Stimulated activated CD4-positive, alpha-beta T cell treated with anti-CD3 and anti-CD28 coated beads, Interleukin-1b, Interleukin-23, amount 100 ng/mL, for 1 hour (primary cell): Measurements from ENCODE around the gene C14orf132.

Experiments
- DNase-seq, 2 donors: peaks; one replicate each; pipeline ENCODE4 v3.0.0-alpha.2; 2020; ENCODE audit warnings: low read depth in 2 of 2

Gene C14orf132

DNA sequence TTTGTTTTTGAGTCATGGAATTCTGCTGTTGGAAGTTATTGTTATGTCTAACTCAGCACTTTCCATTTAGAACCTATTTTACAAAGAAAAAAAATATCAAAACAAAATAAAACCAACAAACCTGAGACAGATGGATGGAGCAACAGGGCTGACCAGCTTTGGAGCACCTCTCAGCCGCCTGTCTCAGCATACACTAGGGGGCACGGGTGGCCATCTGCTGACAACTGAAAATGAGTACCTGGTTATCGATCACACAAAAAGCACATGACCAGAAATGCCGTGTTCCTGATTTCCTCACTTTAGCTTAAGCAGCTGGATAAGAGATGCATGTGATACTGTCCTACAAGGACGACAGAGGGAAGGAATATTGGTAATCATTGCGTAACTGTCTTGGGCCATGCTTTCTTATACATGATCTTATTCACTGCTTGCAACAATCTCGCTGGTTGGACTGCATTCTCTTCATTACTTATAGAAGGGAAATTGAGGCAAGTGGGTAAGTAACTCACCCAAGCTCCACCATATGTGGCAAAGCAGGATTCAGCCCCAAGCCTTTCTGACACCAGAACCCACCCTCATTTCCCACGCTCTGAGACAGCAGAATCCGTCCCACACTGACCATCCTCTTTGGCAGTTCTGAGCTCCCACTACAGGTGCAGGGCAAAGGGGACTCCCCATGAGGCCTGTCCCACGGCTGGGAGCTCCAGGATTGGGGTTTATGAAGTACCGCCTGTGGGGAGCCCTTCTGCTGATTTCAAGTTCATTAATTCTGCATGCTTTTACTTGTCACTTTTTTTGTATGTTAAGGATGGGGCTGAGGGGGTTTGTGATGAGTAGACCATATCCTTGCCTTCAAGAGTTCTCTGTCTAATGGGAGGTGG lies 43.5 kb downstream of the C14orf132 start:
- no peak for DNase-seq

DNA sequence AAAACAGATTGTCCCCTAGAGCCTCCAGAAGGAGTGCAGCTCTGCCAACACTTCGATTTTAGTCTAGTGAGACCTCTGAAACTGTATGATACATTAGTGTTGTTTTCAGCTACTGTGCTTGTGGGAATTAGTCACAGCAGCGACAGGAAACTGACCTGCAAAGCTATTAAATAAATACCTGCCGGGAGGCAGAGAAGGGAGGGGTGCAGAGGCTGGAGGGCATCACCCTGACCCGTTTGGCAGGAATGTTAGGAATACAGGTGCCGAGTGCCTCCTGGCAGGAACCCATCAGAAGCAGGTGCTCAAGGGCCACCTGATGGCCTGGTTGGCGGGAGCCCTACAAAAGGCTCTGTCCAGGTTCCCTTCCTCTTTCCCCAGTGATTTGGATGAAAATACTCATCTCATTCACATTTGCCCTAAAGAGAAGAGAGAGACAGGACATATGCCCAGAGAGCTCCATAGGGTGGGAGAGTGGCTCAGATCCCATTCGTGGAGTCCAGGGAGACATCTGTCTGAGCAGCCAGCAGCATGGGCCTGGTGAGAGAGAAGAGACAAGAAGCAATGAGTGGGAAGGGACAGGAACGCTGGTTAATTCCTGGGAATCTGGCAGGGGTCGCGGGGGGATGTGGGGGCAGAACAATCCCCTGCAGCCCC lies 44.6 kb downstream of the C14orf132 start:
- no peak for DNase-seq

DNA sequence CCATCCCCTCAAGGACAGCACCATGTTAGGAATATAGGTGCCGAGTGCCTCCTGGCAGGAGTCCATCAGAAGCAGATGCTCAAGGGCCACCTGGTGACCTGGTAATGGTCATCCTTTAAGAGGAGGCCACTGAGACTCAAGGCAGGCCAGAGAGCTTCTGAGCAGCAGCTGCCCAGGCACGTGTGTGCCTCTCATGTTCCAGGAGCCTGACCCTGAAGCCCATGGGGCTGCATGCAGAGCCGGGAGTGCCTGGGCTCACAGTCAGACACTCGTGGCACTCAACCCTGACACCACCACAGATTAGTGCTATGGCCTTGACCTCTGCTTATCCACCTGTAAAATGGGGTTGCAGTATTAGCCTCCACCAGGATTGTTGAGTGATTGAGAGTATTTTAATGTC lies 45.6 kb downstream of the C14orf132 start:
- DNase-seq: no peak

DNA sequence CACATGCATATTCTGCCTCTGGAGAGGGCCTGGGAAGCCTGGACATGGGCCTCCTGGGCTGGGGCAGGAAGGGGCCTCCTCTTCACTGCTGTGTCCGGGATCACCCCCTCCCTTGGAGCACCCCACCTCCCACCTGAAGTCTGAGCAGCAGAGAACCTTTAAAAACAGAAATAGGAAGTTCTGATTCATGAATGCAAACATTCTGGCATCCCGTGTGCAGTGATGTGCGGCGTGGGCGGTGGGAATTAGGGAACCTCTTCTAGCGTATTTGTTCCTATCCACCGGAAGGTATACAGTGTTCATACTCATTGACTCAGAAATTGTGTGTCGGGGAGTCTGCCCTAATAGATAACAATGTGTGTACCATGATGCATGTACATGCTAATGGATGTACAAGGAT lies 46.2 kb downstream of the C14orf132 start:
- no peak for DNase-seq

DNA sequence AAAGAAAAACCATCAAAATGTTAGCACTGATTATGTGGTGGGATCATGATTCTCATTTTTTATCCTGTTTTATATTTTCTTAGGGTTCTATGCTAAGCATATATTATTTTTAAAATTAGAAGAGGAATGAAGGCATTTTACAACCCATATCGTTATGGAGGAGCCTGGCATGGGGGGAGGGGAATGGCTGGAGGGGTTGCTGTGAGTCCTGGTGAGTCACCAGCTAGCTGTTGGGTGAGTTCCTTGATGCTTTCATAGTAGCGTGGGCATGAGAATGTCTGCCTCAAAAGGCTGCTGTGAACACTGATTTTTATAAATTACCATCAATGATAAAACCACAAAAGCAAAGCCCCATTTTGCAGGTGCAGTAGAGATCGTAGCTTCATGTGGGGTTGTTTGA lies 46.9 kb downstream of the C14orf132 start:
- DNase-seq: no peak

DNA sequence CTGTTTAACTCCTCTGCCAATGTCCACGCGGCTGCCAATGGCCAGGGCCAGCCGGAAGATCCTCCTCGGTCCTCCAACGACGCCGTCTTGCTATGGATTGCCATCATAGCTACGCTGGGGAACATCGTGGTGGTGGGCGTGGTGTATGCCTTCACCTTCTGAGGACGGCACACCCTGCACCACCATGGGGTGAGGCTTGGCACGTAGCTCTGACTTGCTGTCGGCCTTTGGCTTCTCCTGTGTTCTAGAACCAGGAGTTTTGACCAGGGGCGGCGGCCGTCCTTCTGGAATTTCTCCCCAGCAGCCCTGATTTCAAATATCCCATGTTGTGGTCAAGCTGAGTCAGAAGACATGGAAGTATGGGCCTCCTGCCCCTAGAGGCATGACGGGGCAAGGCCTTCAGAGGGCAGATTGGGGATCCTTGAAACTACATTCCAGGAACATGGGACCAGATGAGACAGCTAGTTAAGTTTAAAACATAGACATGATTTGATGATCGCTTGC lies 47.5 kb downstream of the C14orf132 start:
- no peak for DNase-seq

DNA sequence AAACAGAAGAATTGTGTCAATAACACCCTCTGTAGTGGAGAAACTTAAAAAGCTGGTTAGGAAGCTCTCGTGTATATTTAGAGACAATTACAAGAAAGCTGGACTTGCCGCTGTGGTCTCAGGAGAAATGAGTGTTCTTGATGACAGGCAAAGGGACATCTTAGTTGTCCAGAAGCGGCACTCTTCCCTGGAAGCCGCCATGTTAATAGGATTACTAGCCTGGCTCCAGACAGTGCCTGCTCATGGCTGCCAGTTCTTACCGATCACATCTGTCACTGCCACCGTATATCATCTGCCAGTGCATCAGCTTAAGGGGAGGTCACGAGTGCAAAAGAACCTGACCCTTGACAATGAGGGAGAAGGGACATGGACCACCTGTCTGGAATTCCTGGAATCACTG lies 48.9 kb downstream of the C14orf132 start:
- no peak for DNase-seq

DNA sequence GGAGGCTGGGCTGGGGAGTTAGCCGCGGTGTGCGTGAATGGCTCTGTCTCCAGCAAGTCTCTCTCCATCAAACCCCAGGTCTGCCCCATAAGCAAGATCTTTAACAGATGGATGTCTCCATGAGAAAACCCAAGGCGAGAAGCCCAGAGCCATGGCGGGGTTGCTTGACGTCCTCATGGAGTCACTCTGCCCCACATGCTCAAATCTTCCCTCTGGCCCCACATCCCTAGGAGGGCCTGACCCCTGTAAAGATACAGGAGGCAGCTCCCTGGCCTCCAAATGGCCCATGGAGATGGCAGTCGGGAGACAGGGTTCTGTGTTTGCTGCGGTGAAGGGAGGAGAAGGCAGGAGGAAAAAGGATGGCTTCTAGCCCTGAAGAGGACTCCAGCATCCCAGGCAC lies 49.3 kb downstream of the C14orf132 start:
- DNase-seq: no peak

DNA sequence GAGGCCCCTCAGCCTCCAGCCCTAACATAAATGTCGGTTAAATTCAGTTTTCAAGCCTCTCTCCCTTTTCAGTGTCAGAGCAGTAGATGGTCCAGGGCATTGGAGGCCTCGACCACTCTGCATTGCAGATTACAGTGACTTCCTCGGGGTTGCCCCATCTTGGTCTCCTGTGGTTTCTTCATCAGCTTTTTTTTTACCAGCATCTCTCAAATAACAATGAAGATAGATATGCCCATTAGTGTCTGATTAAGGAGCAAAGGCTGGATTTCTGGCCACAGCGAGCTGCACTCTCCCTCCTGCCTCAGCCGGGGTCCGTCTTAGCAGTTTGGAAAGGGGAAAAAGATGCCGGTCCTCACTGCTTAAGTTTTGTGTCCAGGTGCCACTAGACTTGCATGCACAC lies 49.7 kb downstream of the C14orf132 start:
- no peak for DNase-seq

DNA sequence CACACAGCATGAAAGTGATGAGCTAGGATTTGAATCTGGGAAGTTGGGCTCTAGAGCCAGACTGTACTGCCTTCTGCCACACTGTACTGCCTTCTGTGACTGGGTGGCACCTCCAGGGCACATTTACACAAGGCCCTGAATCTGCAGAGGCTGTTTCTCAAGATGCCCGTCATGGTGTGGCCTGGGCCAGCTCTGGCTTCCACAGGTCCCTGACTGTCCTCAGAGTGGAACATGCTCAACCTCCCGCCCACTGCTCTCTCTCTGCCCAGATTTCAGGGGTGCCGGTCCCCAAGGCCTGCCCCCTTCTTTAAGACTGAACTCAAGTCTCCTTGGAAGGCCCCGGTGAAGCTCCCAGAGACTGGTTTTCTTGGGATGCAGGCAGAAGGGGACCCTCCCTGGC lies 50.2 kb downstream of the C14orf132 start:
- no peak for DNase-seq

DNA sequence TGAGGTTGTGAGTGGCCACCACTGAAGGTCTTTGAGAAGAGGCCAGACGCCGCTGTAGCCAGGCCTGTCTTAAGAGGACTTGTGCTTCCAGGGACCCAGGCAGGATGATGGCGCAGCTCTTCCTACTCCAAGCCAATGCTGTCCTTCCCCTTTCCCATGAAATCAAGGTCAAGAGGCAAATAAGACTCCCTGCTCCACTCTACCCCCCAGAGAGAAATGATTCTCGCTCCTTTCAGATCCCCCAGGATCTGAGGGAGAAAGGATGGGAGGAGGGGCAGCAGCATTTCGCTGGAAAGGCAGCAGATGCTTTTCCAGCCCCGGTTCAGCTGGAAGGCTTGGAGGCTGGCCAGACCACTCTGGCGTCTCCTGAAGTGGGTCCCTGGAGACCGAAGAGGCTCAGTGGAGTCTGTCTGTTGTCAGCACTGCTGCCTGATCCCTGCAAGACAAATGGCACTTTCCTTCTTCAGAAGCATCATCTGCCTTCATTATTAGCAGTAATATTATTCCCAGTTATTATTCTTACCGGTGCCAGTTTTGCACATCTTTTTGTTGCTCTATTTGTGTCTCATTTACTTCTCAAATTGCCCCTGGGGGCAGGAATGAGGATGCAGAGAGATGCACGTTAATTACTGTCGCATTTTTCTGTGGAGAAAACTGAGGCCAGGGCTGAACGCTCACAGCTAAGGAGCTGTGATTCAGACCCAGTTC lies 51.4 kb downstream of the C14orf132 start:
- DNase-seq: no peak

DNA sequence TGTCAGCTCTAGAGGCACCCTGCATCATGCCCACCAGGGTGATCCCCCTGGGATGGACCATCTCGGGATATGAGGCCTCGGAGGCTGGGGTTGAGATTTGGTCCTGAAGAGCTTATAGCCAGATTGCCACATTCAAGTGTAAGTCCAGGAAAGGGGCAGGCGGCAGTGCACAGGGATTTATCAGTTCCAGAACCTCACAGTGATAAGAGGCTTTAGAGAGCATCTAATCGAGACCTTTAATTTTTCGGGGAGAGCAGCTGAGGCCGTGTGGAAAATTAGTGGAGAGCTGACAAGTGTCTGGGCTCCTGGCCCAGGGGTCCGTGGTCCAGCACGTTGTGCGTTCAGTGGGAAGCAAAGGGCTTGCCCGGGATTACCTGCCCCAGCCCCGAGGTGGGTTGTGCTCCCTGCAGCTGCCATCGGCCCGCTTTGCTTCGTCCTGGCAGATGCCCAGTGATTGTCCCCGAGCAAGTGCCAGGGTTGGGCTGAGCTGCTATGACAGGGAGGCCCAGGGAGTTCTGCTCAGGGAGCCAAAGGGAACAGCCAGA lies 52.1 kb downstream of the C14orf132 start:
- DNase-seq: no peak

DNA sequence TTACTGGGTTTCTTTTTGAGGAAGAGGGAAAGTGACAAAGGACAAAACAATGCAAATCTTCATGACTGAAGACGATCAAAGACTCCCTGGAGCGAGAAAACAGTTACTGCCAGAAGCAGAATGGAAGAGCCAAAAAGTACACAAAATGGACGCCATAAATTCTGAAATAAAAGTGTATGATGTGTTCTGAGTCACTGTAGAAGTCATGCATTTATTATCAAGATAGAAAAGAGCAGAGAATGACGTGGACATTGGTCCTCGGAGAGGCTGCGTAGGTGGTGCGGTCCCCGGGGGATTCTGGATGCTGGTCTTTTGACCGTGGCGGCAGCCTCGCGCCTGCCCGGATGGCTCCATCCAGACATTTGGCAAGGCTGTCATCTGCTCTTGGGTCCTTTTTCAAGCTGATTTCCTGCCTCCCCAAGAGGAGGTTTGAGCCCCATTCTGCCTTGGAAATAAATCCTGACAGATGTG lies 52.8 kb downstream of the C14orf132 start:
- DNase-seq: no peak

DNA sequence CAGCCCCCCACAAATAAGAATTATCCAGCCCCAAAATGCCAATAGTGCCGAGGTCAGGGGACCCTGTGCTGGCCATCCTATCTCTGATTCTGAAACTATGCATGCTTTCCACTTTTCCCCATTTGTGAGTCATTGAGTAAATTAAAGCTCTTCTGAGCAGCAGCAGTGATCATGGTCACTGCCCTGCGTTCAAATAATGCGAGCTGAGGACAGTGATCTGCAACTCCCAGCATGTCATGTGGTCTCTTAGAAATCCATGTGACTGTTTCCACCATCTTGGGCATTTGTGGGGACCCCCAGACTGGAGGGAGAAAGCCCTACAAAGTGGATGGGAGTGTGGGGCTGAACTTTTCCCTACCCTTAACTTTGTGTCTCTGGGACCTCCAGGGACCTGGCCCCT lies 53.8 kb downstream of the C14orf132 start:
- no peak for DNase-seq

DNA sequence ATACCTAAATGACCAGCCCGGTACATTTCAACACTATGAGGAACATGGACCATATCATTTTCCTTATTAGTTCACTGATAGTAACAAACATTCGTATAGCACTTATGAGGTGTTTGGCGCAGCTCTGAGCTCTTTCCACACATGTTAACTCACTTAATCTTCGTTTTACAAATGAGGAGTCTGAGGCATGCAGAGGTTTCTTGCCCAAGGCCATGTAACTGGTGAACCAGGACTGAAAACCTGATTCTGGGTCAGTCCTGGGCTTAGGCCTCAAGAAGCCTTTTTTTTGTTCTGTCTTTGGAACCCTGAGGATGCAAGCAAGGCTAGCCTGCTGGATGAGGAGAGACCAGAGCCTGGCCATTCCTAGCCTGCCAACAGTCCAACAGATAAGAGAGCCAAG lies 55.0 kb downstream of the C14orf132 start:
- no peak for DNase-seq

DNA sequence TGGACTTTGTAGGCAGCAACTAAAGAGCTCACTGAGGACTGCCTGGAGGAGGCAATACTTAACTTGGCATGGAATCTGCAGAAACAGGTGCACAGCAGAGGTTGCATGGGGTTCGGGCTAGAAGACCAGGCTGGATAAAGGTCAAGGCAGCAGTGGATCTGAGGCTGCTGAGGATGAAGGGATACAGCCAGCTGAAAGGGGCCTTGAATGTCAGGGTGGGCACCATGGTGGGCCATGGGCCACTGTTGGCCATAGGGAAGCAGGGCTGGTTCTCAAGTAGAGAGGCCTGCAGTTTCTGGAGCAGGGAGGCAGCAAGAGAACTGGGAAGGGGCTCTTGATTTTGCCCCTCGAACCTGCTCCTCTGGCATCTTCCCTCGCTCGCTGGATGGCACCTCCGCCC lies 55.5 kb downstream of the C14orf132 start:
- DNase-seq: no peak

DNA sequence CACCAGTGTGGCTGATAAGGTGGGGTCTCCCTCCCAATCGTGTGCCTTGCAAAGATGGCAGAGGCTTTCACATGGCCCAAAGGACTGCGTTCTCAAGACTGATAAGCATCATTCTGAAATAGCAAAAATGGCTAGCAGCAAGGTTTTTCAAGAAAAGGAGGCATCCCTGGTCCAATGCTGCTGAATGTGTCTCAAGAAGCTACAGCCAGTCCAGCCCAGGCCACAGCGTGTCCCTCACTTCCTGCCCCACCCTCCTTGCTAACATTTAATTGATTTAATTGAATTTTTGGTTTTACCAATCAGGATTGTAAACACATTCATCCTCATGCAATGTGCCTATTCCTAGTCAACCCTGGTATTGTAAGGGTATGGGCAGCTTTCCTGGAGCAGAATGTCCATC lies 55.9 kb downstream of the C14orf132 start:
- no peak for DNase-seq

DNA sequence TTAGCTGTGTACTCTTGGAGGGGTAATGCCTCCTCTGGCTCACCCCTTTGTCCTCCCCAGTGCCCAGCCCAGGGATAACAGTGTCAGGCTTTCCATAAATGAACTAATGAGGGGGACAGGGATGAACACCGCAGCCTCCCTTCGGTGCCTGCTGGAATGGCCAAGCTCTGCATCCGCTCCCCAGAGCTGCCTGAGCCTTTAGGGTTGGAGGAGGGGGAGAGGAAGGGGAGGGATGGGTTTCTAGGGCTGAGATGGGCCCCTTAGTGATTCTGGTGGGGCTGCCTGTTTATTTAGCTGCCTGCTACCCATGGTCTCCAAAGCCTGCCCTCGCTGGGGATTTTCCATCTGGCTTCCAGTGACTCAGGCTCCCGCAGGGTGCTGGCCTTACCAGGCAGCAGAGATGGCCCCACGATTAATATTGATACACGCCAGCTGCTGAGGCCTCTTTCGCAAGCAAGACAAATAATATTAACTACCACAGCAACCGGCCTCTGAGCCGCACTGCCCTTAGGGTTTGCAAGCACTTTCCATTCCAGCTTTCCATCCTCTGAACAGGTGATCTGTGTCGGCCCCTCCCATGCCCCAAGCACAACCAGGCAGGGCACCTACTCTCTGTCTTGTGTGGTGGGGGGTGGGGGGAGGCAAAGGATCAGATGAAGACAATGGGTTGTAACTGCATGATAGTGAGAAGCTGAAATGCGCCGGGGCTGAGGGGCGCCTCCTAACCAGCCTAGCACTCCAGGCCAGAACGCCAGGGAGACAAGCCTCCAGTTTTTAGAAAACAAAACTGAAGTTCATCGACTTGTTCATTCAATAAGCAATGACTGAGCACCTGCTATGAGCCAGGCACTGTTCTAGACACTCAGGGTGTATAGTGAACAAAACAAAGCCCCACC lies 56.7 kb downstream of the C14orf132 start:
- DNase-seq: no peak

DNA sequence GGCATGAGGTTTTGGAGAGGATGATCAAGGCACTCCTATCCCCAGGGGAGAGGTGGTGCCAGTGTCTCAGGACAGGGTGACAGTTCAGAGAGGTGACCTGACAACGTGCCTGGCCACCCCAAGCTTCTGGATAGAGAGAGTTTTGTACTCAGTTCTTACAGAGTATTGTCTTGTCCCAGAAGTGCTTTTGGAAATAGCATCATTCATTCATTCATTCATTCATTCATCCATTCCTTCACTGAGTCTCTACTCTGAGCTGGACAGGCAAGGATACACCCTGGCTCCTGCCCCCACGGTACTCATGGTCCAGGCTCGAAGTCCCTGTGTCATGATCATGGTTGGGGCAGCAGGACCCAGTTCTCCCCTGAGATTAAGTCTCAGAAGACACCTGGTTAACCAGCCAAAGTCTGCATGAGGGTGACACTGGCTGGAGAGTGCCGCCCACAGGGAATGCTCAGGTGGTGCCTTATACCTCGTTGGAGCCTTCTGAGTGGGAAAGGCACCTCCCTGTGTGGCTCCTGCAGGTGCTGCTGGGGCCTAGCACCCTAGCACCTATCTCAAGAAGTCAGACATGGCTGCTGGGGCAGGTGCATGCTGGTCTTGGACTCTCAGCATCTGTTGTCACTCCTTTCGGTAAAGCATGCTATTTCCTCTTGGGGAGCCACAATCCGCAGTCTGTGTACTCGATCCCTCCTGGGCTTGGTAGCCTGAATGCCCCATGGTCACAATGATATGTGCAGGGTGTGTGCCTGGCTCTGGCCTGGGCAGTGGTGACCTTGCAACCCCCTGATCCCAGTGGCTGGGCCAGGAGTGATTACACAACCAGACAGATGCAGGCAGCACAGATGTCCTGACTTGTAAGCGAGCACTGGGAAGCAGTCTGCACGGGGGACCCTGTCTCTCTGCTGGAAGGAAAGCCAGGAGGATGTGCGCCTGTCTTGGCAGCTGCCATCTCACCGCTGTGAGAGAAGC lies 57.8 kb downstream of the C14orf132 start:
- DNase-seq: no peak

DNA sequence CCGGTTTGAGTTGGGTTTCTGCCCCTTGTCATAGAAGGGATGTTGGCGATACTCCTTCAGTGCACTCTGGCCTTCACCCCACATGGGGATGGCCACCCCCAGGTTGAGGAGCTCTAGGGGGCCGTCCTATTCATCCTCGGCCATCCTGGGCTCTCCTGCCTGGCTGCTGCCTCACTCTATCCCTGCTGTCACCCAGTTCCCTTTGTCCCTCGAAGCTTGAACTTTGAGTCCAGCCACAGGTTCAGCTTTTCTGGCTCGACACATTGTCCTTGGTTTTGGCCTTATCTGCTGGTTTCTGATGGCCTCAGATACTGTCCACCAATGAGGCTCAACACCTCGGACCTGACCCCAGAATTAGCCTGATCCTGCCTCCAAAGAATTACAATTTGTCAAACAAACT lies 58.6 kb downstream of the C14orf132 start:
- DNase-seq: no peak
